Loucy (cell line): Measurements from ENCODE around the gene C9.
"Not testable (repeated sequence)": the region's sequence is repeated elsewhere in the genome, so short reads cannot be mapped to it uniquely, and the experiment has no call there.

Source experiments
- H2AFZ ChIP-seq: fragments of 200-600 bp; sonication (generic); 2 replicates; pipeline ENCODE4 v1.6.0; 2016; ENCODE audit warnings: antibody characterized with exemption, mild to moderate bottlenecking, low read length, moderate library complexity
- H3F3A ChIP-seq: fragments of 200-600 bp; 2 replicates; pipeline ENCODE4 v1.6.0; 2016; ENCODE audit warnings: antibody characterized with exemption, low read depth, mild to moderate bottlenecking
- H3K27me3 ChIP-seq: fragments of 200-600 bp; sonication (generic); 2 replicates; pipeline ENCODE4 v1.6.1; 2014; ENCODE audit warnings: low read length, mild to moderate bottlenecking; ENCODE audit not compliant: insufficient read depth, poor library complexity, severe bottlenecking
- H3K36me3 ChIP-seq: fragments of 200-600 bp; sonication (generic); 2 replicates; pipeline ENCODE4 v1.6.1; 2016; ENCODE audit warnings: low read length; ENCODE audit not compliant: insufficient read depth
- H3K4me1 ChIP-seq: fragments of 200-600 bp; sonication (generic); 2 replicates; pipeline ENCODE4 v1.5.1; 2014; ENCODE audit warnings: low read length, mild to moderate bottlenecking; ENCODE audit not compliant: insufficient read depth, poor library complexity, severe bottlenecking
- H3K4me2 ChIP-seq: fragments of 200-600 bp; sonication (generic); 2 replicates; pipeline ENCODE4 v1.6.0; 2014; ENCODE audit warnings: antibody characterized with exemption, low read length, low read depth, mild to moderate bottlenecking; ENCODE audit not compliant: poor library complexity, severe bottlenecking
- H3K4me3 ChIP-seq: fragments of 200-600 bp; sonication (generic); 2 replicates; pipeline ENCODE4 v1.5.1; 2014; ENCODE audit warnings: low read length, mild to moderate bottlenecking, mixed read lengths; ENCODE audit not compliant: poor library complexity, severe bottlenecking
- H3K79me2 ChIP-seq: fragments of 200-600 bp; sonication (generic); 2 replicates; pipeline ENCODE4 v1.6.1; 2014; ENCODE audit warnings: low read length; ENCODE audit not compliant: insufficient read depth
- H3K9ac ChIP-seq: fragments of 200-600 bp; sonication (generic); 2 replicates; pipeline ENCODE4 v1.6.0; 2014; ENCODE audit warnings: mild to moderate bottlenecking, low read depth, low read length, moderate library complexity; ENCODE audit not compliant: poor library complexity, severe bottlenecking
- H3K9me2 ChIP-seq: fragments of 200-600 bp; sonication (generic); replicated peaks from 2 replicates; pipeline ENCODE4 v1.6.1; 2016; ENCODE audit warnings: low read depth, low read length, mixed read lengths
- H3K9me3 ChIP-seq: fragments of 200-600 bp; sonication (generic); 2 replicates; pipeline ENCODE4 v1.6.1; 2014; ENCODE audit warnings: mild to moderate bottlenecking, antibody characterized with exemption, low read length, low read depth; ENCODE audit not compliant: insufficient read depth
- H4K20me1 ChIP-seq: fragments of 200-600 bp; sonication (generic); 2 replicates; pipeline ENCODE4 v1.6.0; 2014; ENCODE audit warnings: antibody characterized with exemption, low read length, mild to moderate bottlenecking; ENCODE audit not compliant: insufficient read depth, poor library complexity, severe bottlenecking
- EZH2phosphoT487 ChIP-seq: fragments of 200-600 bp; IDR thresholded peaks from 2 replicates; pipeline ENCODE4 v1.6.1; 2018; ENCODE audit warnings: antibody characterized with exemption, mild to moderate bottlenecking, moderate library complexity, borderline replicate concordance
- TF ChIP-seq, protein P1 (sequence below): fragments of 200-600 bp; sonication (generic); conservative IDR thresholded peaks from 2 replicates; pipeline ENCODE4 v1.5.1; 2014; ENCODE audit warnings: mild to moderate bottlenecking, antibody characterized with exemption, low read length

Gene C9

DNA sequence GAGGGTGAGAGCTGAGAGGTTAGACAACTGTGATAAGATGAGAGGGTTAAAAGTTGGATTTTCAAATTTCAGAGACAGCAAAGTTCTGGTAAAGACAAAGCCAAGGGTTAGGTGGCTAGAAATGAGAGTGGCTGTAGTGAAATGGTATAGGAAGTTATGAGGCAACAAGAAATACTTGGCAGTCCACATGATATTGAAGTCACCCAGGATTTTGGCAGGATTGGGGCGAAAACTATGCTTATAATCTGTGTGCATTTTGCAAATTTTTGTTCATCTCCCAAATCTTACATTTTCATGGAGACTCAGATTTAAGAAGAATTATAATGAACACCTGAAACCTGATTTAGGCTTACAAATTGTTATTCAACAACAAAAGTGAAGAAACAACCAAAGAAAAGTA, 35.6 kb downstream of the C9 start:
- H3K27me3 ChIP-seq = no peaks in the 10 kb centered on the region
- no peaks in the 10 kb centered on the region for H3K9me3 ChIP-seq
- H3K4me3 ChIP-seq = no peak overlapping the region
- no peaks in the 10 kb centered on the region for H3K4me1 ChIP-seq
- no peak overlapping the region for H2AFZ ChIP-seq
- H3K4me2 ChIP-seq = no peak overlapping the region
- H4K20me1 ChIP-seq = no peaks in the 10 kb centered on the region
- no peaks in the 10 kb centered on the region for H3K79me2 ChIP-seq
- H3K9me2 ChIP-seq = no peaks in the 10 kb centered on the region
- H3K9ac ChIP-seq = no peak overlapping the region
- H3F3A ChIP-seq = no peaks in the 10 kb centered on the region
- TF ChIP-seq EZH2phosphoT487 = no peak
- TF ChIP-seq, protein P1, sequence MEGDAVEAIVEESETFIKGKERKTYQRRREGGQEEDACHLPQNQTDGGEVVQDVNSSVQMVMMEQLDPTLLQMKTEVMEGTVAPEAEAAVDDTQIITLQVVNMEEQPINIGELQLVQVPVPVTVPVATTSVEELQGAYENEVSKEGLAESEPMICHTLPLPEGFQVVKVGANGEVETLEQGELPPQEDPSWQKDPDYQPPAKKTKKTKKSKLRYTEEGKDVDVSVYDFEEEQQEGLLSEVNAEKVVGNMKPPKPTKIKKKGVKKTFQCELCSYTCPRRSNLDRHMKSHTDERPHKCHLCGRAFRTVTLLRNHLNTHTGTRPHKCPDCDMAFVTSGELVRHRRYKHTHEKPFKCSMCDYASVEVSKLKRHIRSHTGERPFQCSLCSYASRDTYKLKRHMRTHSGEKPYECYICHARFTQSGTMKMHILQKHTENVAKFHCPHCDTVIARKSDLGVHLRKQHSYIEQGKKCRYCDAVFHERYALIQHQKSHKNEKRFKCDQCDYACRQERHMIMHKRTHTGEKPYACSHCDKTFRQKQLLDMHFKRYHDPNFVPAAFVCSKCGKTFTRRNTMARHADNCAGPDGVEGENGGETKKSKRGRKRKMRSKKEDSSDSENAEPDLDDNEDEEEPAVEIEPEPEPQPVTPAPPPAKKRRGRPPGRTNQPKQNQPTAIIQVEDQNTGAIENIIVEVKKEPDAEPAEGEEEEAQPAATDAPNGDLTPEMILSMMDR = no peak
- H3K36me3 ChIP-seq = no peaks in the 10 kb centered on the region

DNA sequence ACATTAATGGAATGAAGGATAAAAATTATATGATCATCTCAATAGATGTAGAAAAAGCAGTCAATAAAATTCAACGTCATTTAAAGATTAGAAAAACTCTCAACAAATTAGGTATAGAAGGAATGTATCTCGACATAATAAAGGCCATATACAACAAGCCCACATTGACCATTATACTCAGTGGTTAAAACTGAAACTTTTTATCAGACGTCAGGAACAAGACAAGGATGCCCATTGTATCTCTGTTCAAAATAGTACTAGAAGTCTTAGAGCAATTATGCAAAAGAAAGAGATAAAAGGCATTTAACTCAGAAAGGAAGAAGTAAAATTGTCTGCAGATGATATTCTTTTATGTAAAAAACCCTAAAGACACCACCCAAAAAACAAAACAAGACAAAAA, 40.8 kb downstream of the C9 start:
- Histone ChIP-seq H3K9ac (no peak overlapping the region), H4K20me1 (no peaks in the 10 kb centered on the region), H3K4me1 (no peaks in the 10 kb centered on the region), H3K9me3 (no peaks in the 10 kb centered on the region), H3K9me2 (no peaks in the 10 kb centered on the region), H3F3A (no peaks in the 10 kb centered on the region), H3K4me2 (no peak overlapping the region), H3K27me3 (no peaks in the 10 kb centered on the region), H3K4me3 (no peak overlapping the region), H3K79me2 (no peaks in the 10 kb centered on the region), H2AFZ (no peak overlapping the region), H3K36me3 (no peaks in the 10 kb centered on the region)
- TF ChIP-seq, protein P1 = no peak
- TF ChIP-seq EZH2phosphoT487 = no peak

DNA sequence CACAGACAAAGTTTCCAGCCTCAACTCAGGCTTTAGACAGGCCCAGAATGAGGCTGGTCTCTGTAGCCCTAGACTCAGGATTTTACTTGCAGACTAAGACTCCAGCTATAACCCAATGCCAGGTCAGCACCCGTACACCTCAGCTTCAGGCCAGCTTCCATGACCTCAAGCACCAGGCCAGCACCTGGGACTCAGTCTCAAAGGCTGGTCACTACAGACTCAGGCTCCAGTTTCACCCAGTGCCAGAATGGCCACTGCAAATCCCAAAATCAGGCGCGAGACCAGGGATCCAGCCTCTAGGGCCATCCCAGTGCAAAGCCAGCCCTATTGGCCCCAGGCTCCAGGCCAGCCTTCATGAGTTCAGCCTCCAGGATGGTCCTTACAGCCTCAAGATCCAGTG, 44.9 kb downstream of the C9 start:
- no peaks in the 10 kb centered on the region for H3K9me2 ChIP-seq
- no peak for TF ChIP-seq EZH2phosphoT487
- TF ChIP-seq, protein P1 = no peak
- no peaks in the 10 kb centered on the region for H3K79me2 ChIP-seq
- H3K4me1 ChIP-seq = no peaks in the 10 kb centered on the region
- H3F3A ChIP-seq = no peaks in the 10 kb centered on the region
- H4K20me1 ChIP-seq = no peaks in the 10 kb centered on the region
- H3K4me2 ChIP-seq = no peak overlapping the region
- H3K36me3 ChIP-seq = no peaks in the 10 kb centered on the region
- H3K27me3 ChIP-seq = no peaks in the 10 kb centered on the region
- H3K4me3 ChIP-seq = no peak overlapping the region
- no peak overlapping the region for H2AFZ ChIP-seq
- H3K9me3 ChIP-seq = no peaks in the 10 kb centered on the region
- H3K9ac ChIP-seq = no peak overlapping the region

DNA sequence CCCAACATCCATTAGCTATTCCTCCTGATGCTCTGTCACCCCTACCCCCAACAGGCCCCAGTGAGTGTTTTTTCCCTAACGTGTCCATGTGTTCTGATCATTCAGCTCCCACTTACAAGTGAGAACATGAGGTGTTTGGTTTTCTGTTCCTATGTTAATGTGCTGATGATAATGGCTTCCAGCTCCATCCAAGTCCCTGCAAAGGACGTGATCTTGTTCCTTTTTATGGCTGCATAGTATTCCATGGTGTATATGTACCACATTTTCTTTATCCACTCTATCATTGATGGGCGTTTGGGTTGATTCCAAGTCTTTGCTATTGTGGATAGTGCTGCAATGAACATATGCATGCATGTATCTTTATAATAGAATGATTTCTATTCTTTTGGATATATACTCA, 47.8 kb downstream of the C9 start:
- H3K27me3 ChIP-seq, H3K9me3 ChIP-seq, H4K20me1 ChIP-seq, H3K4me1 ChIP-seq, H3K79me2 ChIP-seq, H3K9ac ChIP-seq, H2AFZ ChIP-seq, H3K4me2 ChIP-seq, H3K9me2 ChIP-seq, H3K36me3 ChIP-seq, H3K4me3 ChIP-seq, H3F3A ChIP-seq: not testable (repeated sequence)
